ENCODE results near the gene STYXL1.

DNA sequence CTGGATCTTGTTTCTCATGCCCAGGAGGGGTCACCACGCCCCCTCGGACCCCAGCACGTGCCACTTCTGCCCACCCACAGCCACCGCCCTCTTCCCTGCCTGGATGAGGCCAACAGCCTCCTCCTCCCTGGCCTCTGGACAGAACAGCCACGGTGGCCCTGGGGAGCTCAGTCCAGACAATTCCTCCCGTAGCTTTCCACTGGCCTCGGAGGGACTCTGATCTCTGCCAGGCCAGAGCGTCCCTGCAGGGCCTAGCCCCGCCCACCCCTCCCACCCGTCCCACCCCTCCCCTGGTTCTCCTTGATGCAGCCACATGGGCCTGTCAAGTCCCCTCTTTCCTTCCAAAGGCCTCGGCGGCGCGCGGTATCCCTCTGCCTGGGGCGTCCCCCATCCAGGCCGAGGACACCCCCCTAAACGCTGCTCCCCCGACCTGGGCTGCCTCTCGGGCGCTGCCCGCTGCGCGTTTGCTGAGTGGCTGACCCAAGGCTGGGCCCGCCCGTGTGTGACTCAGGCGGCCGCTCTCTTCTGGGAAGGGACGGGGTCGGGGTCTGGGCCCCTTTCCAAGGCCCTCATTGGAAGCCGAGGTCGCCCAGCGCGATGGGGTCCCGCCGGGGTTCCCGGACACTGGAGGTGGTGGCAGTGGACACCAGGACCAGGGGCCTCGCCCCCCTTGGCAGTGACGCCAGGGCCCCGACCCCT is 54.0 kb downstream of the STYXL1 start:
- TF ChIP-seq CTCF (conservative IDR thresholded peaks at IDR 0.05 in 1 of 2, IDR thresholded peaks at IDR 0.05 in 1 of 2; ENCODE audit: extremely low read depth in 1 of 2, insufficient read depth in 1 of 2, low read depth in 1 of 2, low read length in 2 of 2) (no peak), EZH2 (IDR thresholded peaks at IDR 0.05; ENCODE audit: borderline replicate concordance, low read length) (no peak)

Data from mammary epithelial cell (primary cell).